K562 (cell line): ENCODE results near the gene SLC16A2. TPM values are rescaled to one million over a fixed set of nuclear protein-coding genes. Genes with fewer than 3 reads are reported as not detected.

Experiments
- COPS2 ChIP-seq: fragments of 450-650 bp; conservative IDR thresholded peaks from 2 replicates; pipeline ENCODE4 v1.6.1; 2016; ENCODE audit warnings: mild to moderate bottlenecking, moderate library complexity
- DIDO1 ChIP-seq: fragments of 450-650 bp; IDR thresholded peaks from 2 replicates; pipeline ENCODE4 v1.6.1; 2016; ENCODE audit warnings: low read depth, missing biosample characterization, missing genetic modification characterization
- LARP7 ChIP-seq: fragments of 450-650 bp; IDR thresholded peaks from 2 replicates; pipeline ENCODE4 v1.6.1; 2016
- NRF1 ChIP-seq, 2 experiments: fragments of 450-650 bp; IDR thresholded peaks in 1 of 2; conservative IDR thresholded peaks in 1 of 2; 2 replicates each; pipeline ENCODE4 v1.6.1; 2014; ENCODE audit warnings: mild to moderate bottlenecking in 2 of 2
- RBM22 ChIP-seq: fragments of 200-400 bp; formaldehyde crosslinking; IDR thresholded peaks from 2 replicates; pipeline ENCODE4 v1.6.1; 2018; ENCODE audit warnings: low read length, low read depth; ENCODE audit not compliant: poor library complexity, severe bottlenecking
- SIN3B ChIP-seq: fragments of 450-650 bp; IDR thresholded peaks from 2 replicates; pipeline ENCODE4 v1.6.1; 2017; ENCODE audit warnings: low read depth, mild to moderate bottlenecking, moderate library complexity
- SIRT6 ChIP-seq: IDR thresholded peaks from one replicate; pipeline ENCODE4 v1.6.1; 2012; ENCODE audit warnings: low read depth, mild to moderate bottlenecking, control low read depth, inconsistent platforms, low read length, moderate library complexity
- TRIM24 ChIP-seq, 2 experiments: fragments of 450-650 bp; IDR thresholded peaks; 2 replicates each; pipeline ENCODE4 v1.6.1; 2016
- ZKSCAN1 ChIP-seq: fragments of 150-350 bp; IDR thresholded peaks from 2 replicates; pipeline ENCODE4 v1.6.1; 2016; ENCODE audit warnings: low read depth, low read length
- polyA plus RNA-seq, 8 experiments: library from polyadenylated mRNA; depleted of rRNA in 4 of 8; stranded (reverse) in 5 of 8; unstranded in 3 of 8; fragments of >200 nt; fragmentation: Nextera tagmentation in 2 of 8; fragmentation: Illumina TruSeq in 1 of 8; extraction: Ambion mirVana in 2 of 8; extraction: Trizol in 1 of 8; gene quantifications; 2 replicates each; pipeline versions ENCODE4 v1.2.1 to v1.2.3, GENCODE V29; 2011 to 2014; ENCODE audit warnings: inconsistent platforms in 1 of 8, missing spikeins in 1 of 8
- total RNA-seq, 7 experiments: library from RNA; depleted of rRNA in 6 of 7; stranded (reverse); fragments of >200 nt in 6 of 7; fragmentation: Illumina TruSeq in 2 of 7; extraction: Trizol in 2 of 7; gene quantifications; 2 replicates each; pipeline versions ENCODE4 v1.2.1 to v1.2.3, GENCODE V29; 2011 to 2021; ENCODE audit warnings: low replicate concordance in 1 of 7
- TF ChIP-seq, protein P1 (sequence below): fragments of 250-450 bp; sonication (Bioruptor Pico); IDR thresholded peaks from 2 replicates; pipeline ENCODE4 v1.5.0; 2020; ENCODE audit warnings: mild to moderate bottlenecking, borderline replicate concordance
- TF ChIP-seq, protein P2 (sequence below): fragments of 450-650 bp; IDR thresholded peaks from 2 replicates; pipeline ENCODE4 v1.6.1; 2016

Gene SLC16A2
- total and polyA plus RNA-seq, 9 of the 15 experiments (the other 6 are each of a cell fraction or from before 2014, with no cell fraction given) = 0.07 TPM; not detected in 8

DNA sequence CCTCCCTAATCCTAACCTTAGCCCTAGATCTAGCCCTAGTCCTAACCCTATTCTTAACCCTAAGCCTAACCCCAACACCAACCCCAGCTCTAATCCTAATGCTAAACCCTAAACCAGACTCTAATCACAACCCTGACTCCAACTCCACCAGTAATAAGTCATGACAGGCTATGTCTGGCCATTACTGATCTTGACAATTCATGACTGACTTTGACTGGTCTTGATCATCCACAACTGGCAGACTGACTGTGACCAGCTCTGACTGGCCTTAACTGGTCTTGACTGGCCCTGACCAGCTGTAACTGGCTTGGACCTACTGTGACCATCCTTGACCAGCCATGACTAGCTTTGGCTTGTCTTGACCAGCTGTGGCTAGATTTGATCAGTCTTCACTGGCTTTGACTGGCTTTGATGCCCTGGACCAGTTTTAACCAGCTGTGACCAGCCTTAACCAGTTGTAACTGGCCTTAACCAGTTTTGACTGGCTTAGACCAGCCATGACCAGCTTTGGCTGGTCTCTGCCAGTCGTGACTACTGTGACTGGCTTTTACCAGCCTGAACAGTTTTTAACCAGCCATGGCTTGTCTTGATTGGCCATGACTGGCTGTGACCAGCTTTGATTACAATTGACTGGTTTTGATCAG, 124.7 kb downstream of the SLC16A2 start (continued):
- TF ChIP-seq COPS2 (no peak), LARP7 (no peak), NRF1 (conservative IDR thresholded peaks at IDR 0.05 in 1 of 2, IDR thresholded peaks at IDR 0.05 in 1 of 2) (no peak), SIRT6 (no peak), DIDO1 (tag) (no peak), ZKSCAN1 (no peak), SIN3B (no peak), RBM22 (no peak), TRIM24 (IDR thresholded peaks at IDR 0.05) (peak; percentile 25 to 66; a peak in 3 of 4 replicates)
- TF ChIP-seq, protein P1, sequence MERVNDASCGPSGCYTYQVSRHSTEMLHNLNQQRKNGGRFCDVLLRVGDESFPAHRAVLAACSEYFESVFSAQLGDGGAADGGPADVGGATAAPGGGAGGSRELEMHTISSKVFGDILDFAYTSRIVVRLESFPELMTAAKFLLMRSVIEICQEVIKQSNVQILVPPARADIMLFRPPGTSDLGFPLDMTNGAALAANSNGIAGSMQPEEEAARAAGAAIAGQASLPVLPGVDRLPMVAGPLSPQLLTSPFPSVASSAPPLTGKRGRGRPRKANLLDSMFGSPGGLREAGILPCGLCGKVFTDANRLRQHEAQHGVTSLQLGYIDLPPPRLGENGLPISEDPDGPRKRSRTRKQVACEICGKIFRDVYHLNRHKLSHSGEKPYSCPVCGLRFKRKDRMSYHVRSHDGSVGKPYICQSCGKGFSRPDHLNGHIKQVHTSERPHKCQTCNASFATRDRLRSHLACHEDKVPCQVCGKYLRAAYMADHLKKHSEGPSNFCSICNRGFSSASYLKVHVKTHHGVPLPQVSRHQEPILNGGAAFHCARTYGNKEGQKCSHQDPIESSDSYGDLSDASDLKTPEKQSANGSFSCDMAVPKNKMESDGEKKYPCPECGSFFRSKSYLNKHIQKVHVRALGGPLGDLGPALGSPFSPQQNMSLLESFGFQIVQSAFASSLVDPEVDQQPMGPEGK (CRISPR knock-in tag) = no peak
- TF ChIP-seq, protein P2, sequence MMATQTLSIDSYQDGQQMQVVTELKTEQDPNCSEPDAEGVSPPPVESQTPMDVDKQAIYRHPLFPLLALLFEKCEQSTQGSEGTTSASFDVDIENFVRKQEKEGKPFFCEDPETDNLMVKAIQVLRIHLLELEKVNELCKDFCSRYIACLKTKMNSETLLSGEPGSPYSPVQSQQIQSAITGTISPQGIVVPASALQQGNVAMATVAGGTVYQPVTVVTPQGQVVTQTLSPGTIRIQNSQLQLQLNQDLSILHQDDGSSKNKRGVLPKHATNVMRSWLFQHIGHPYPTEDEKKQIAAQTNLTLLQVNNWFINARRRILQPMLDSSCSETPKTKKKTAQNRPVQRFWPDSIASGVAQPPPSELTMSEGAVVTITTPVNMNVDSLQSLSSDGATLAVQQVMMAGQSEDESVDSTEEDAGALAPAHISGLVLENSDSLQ = no peak
- TF ChIP-seq, all 486 proteins: peak for 3
